GM12878 (cell line): Measurements from ENCODE around the gene SCUBE3. TPM values are rescaled to one million over a fixed set of nuclear protein-coding genes. Genes with fewer than 3 reads are reported as not detected.

Experiments used
- ATAC-seq: fragments of 200-7000 bp; cut with Tn5 transposase; 3 replicates; pipeline ENCODE4 v1.9.1; 2020; ENCODE audit warnings: mild to moderate bottlenecking, moderate library complexity
- BruUV-seq: library from RNA; stranded (reverse); fragments of 400-500 nt; replicated peaks from 2 replicates; lab custom pipeline; 2021; lab: Mats Ljungman, UMichigan
- CTCF ChIA-PET: fragments of 300-600 bp; sonication (Branson Sonifier 250); formaldehyde crosslinking; extraction: SDS; loops from one replicate; lab custom pipeline; 2021; ENCODE audit warnings: inconsistent platforms; lab: Yijun Ruan, JAX
- POLR2A ChIA-PET: fragments of 350-600 bp; formaldehyde crosslinking; extraction: SDS; loops from one replicate; lab custom pipeline; 2021; ENCODE audit warnings: inconsistent platforms; lab: Charles Lee
- RAD21 ChIA-PET: fragments of 300-600 bp; sonication (Branson Sonifier 250); formaldehyde crosslinking; loops from one replicate; lab custom pipeline; 2023; ENCODE audit warnings: antibody characterized with exemption; ENCODE audit not compliant: unreplicated experiment; lab: Charles Lee
- SMC1A ChIA-PET: fragments of 300-600 bp; sonication (Branson Sonifier 250); formaldehyde crosslinking; loops from one replicate; lab custom pipeline; 2023; ENCODE audit not compliant: unreplicated experiment, uncharacterized antibody; lab: Charles Lee
- DNase-seq: peaks from one replicate; pipeline ENCODE4 v3.0.0-alpha.2; 2011; ENCODE audit warnings: low read depth, low spot score
- FAIRE-seq: peaks from 3 replicates; lab custom pipeline; 2011; peaks lifted over from hg19 to GRCh38; lab: Jason Lieb, UNC
- H2AFZ ChIP-seq: 2 replicates; pipeline ENCODE4 v1.6.0; 2011; ENCODE audit warnings: low read depth, low read length, control low read depth; ENCODE audit not compliant: control insufficient read depth
- H3K27ac ChIP-seq: 2 replicates; pipeline ENCODE4 v1.5.1; 2011; ENCODE audit warnings: control low read depth; ENCODE audit not compliant: control insufficient read depth, insufficient read depth
- H3K27me3 ChIP-seq, 2 experiments: replicated peaks in 1 of 2; 2 replicates each; pipeline versions ENCODE4 v1.6.0 to v1.6.1; 2011; ENCODE audit warnings: low read length in 1 of 2; ENCODE audit not compliant: control insufficient read depth in 2 of 2, insufficient read depth in 2 of 2
- H3K36me3 ChIP-seq, 2 experiments: 2 replicates each; pipeline ENCODE4 v1.5.1; 2011; ENCODE audit warnings: low read length in 1 of 2; ENCODE audit not compliant: control insufficient read depth in 2 of 2, insufficient read depth in 2 of 2
- H3K4me1 ChIP-seq: 2 replicates; pipeline ENCODE4 v1.6.1; 2011; ENCODE audit warnings: mild to moderate bottlenecking, low read length, moderate library complexity, mixed read lengths; ENCODE audit not compliant: control insufficient read depth, insufficient read depth
- H3K4me2 ChIP-seq: 2 replicates; pipeline ENCODE4 v1.6.0; 2011; ENCODE audit warnings: control low read depth; ENCODE audit not compliant: control insufficient read depth, insufficient read depth
- H3K4me3 ChIP-seq: fragments of 200-600 bp; sonication (generic); 2 replicates; pipeline ENCODE4 v1.5.1; 2016
- H3K79me2 ChIP-seq: 2 replicates; pipeline ENCODE4 v1.6.0; 2011; ENCODE audit warnings: low read length; ENCODE audit not compliant: control insufficient read depth, insufficient read depth
- H3K9ac ChIP-seq: 2 replicates; pipeline ENCODE4 v1.8.0; 2011; ENCODE audit warnings: low read length, control low read depth, mixed read lengths; ENCODE audit not compliant: control insufficient read depth, insufficient read depth
- H3K9me3 ChIP-seq: replicated peaks from 3 replicates; pipeline ENCODE4 v1.5.1; 2011; ENCODE audit warnings: mild to moderate bottlenecking, low read length; ENCODE audit not compliant: control insufficient read depth, insufficient read depth
- H4K20me1 ChIP-seq: 2 replicates; pipeline ENCODE4 v1.6.0; 2011; ENCODE audit not compliant: control insufficient read depth, insufficient read depth
- CHD1 ChIP-seq: IDR thresholded peaks from 2 replicates; pipeline ENCODE4 v1.6.1; 2012; ENCODE audit warnings: low read depth, low read length, improper control_type of control experiment
- EZH2 ChIP-seq: IDR thresholded peaks from 2 replicates; pipeline ENCODE4 v1.6.1; 2012; ENCODE audit warnings: low read depth, mild to moderate bottlenecking, control low read depth, inconsistent platforms, low read length, borderline replicate concordance; ENCODE audit not compliant: control insufficient read depth
- IRF5 ChIP-seq: fragments of 450-650 bp; IDR thresholded peaks from 2 replicates; pipeline ENCODE4 v1.6.1; 2017; ENCODE audit warnings: borderline replicate concordance
- JUNB ChIP-seq: IDR thresholded peaks from 2 replicates; pipeline ENCODE4 v1.6.1; 2016; ENCODE audit warnings: antibody characterized with exemption, mild to moderate bottlenecking
- KAT2A ChIP-seq: conservative IDR thresholded peaks from 2 replicates; pipeline ENCODE4 v1.6.1; 2011; ENCODE audit warnings: low read depth, low read length; ENCODE audit not compliant: control insufficient read depth
- NR2C1 ChIP-seq: fragments of 450-650 bp; IDR thresholded peaks from 2 replicates; pipeline ENCODE4 v1.6.1; 2017; ENCODE audit warnings: antibody characterized with exemption, mild to moderate bottlenecking, moderate library complexity
- POLR2AphosphoS5 ChIP-seq: IDR thresholded peaks from 2 replicates; pipeline ENCODE4 v1.6.1; 2011; ENCODE audit warnings: mild to moderate bottlenecking, low read length, inconsistent platforms
- POU2F2 ChIP-seq: IDR thresholded peaks from 3 replicates; pipeline ENCODE4 v1.6.1; 2011; ENCODE audit warnings: low read depth, mild to moderate bottlenecking, low read length, borderline replicate concordance
- WGBS: methylation state at CpG from one replicate; pipeline ENCODE4 v1.1.6; 2016; ENCODE audit warnings: low lambda C conversion rate; ENCODE audit not compliant: insufficient replicate concordance, insufficient coverage; ENCODE audit errors: missing lambda C conversion rate; 5-methylcytosine and 5-hydroxymethylcytosine counted together
- in situ Hi-C: fragments of 300-500 bp; cut with MboI; formaldehyde crosslinking; loops from 9 replicates; pipeline ENCODE4 v1.14.3; 2018; ENCODE audit warnings: mixed read lengths
- intact Hi-C: fragments of 100-400 bp; cut with micrococcal nuclease; formaldehyde crosslinking; loops from one replicate; pipeline ENCODE4 v1.14.2; 2022; ENCODE audit not compliant: unreplicated experiment
- polyA plus RNA-seq, 11 experiments: library from polyadenylated mRNA; depleted of rRNA in 4 of 11; unstranded in 6 of 11; stranded (reverse) in 5 of 11; fragments of >200 nt; fragmentation: Nextera tagmentation in 4 of 11; fragmentation: Illumina TruSeq in 1 of 11; extraction: Ambion mirVana in 4 of 11; extraction: Trizol in 1 of 11; gene quantifications; 1 replicate in 1 of 11; 2 replicates in 10 of 11; pipeline versions ENCODE4 v1.2.1 to v1.2.3, GENCODE V29; 2011 to 2016; ENCODE audit warnings: inconsistent platforms in 2 of 11, missing spikeins in 2 of 11, low read depth in 1 of 11
- total RNA-seq, 4 experiments: library from RNA; depleted of rRNA in 3 of 4; stranded (reverse); fragments of >200 nt in 3 of 4; fragmentation: Illumina TruSeq in 1 of 4; extraction: Trizol in 1 of 4; gene quantifications; 2 replicates each; pipeline versions ENCODE4 v1.2.1 to v1.2.3, GENCODE V29; 2013 to 2021

The SCUBE3 gene
- total and polyA plus RNA-seq, 10 of the 15 experiments (the other 5 are each of a cell fraction or from before 2014, with no cell fraction given), result under 0.01 to 0.20 (median 0.07) TPM; not detected in 4

GRCh38 chr6:35287671-35288396 is 74.1 kb downstream of the SCUBE3 start:
- no peak for DNase-seq
- H3K4me3 ChIP-seq, result no peak overlapping the region
- ATAC-seq, result no peak
- 95% methylated on average over 12 of the region's 12 CpGs for WGBS
- H3K9me3 ChIP-seq, result no peaks in the 10 kb centered on the region
- H3K9ac ChIP-seq, result no peak overlapping the region
- no peak for FAIRE-seq
- SMC1A ChIA-PET, result interaction anchor here (1.4 kb wide), 1 partner anchor 11 kb away, joined by 3 read pairs; no protein-coding TSS in a partner anchor
- no TSS peak for BruUV-seq
- H4K20me1 ChIP-seq, result no peaks in the 10 kb centered on the region
- POLR2A ChIA-PET, result interaction anchor here (0.5 to 1.1 kb wide), 2 partner anchors 8 to 19 kb away, joined by 3 to 4 read pairs; no protein-coding TSS in a partner anchor
- H3K36me3 ChIP-seq, result peaks cover 5 to 25% of the 10 kb centered on the region in 2 experiments
- H3K79me2 ChIP-seq, result no peaks in the 10 kb centered on the region
- RAD21 ChIA-PET, result interaction anchor here (1.0 kb wide), 1 partner anchor 32 kb away, joined by 3 read pairs; no protein-coding TSS in a partner anchor
- in situ Hi-C loops, result no loop called here
- intact Hi-C loops, result no loop called here
- CTCF ChIA-PET, result interaction anchor here (0.6 to 4.3 kb wide), 5 partner anchors 9 to 162 kb away, joined by 3 to 22 read pairs (median 4); partner anchors contain the start of genes DEF6 and PPARD
- H3K4me2 ChIP-seq, result no peak overlapping the region
- no peak overlapping the region for H3K27ac ChIP-seq
- no peaks in the 10 kb centered on the region for H3K4me1 ChIP-seq
- TF ChIP-seq EZH2 (no peak), JUNB (no peak), POLR2AphosphoS5 (no peak), KAT2A (no peak), POU2F2 (no peak), CHD1 (no peak), NR2C1 (no peak), IRF5 (no peak)
- no peak overlapping the region for H2AFZ ChIP-seq
- no peaks in the 10 kb centered on the region for H3K27me3 ChIP-seq
